Right forelimb (tissue), 1 donor: Measurements from ENCODE around the gene CPEB1.
"Not testable (repeated sequence)": the region's sequence is repeated elsewhere in the genome, so short reads cannot be mapped to it uniquely, and the experiment has no call there.

ENCODE experiments used
- DNase-seq: peaks from one replicate; pipeline ENCODE4 v3.0.0-alpha.2; 2018

Gene CPEB1

GRCh38 chr15:82648257-82649103 is 1.3 kb upstream of the CPEB1 start:
- DNase-seq: no peak

DNA sequence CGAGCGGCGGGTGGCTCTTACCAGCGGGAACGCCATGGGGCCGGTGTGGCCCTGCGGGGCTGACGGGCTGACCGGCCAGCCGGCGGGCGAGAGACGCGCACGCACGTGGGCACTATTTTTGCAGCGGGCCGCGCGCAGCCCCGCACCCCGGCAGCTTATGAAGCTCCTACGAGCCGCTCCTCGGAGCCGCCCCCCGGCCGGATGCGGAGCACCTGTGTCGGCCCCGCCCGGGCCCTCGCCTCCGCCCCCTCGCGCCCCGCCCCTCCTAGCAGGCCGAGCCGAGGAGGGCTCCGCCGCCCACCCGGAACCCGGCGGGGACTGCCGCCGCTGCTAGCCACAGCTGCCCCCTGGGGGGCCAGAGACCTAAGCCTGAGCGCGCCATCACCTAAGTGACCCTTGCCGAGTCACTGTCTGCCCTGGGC is 683 bp upstream of the CPEB1 start:
- DNase-seq: no peak

GRCh38 chr15:82646250-82647044 is 716 bp downstream of the CPEB1 start:
- no peak for DNase-seq

- not testable (repeated sequence) for DNase-seq
Measured at GRCh38 chr15:82644967-82645852, 2.0 kb downstream of the CPEB1 start.

DNA sequence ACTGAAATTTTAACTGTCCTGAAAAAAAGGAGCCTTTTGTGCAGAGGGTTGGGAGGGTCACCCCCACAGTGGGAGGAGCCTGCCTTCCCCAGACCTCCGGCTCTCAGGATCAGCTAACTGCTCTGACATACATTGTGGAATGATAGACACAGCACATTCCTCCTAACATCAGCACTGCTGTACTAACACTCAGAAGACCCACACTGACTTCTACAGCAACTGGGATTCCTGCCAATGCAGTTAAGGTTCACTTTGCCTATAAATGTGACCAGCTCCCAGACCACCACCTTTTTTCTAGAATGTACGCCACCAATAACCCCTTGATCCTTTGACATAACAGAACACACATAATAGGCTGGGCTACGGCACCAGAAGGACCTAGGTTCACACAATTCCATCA is 3.2 kb downstream of the CPEB1 start:
- no peak for DNase-seq

- DNase-seq: no peak
Measured at GRCh38 chr15:82642656-82643055, 4.5 kb downstream of the CPEB1 start.

GRCh38 chr15:82641129-82641798 is 5.9 kb downstream of the CPEB1 start:
- no peak for DNase-seq

DNA sequence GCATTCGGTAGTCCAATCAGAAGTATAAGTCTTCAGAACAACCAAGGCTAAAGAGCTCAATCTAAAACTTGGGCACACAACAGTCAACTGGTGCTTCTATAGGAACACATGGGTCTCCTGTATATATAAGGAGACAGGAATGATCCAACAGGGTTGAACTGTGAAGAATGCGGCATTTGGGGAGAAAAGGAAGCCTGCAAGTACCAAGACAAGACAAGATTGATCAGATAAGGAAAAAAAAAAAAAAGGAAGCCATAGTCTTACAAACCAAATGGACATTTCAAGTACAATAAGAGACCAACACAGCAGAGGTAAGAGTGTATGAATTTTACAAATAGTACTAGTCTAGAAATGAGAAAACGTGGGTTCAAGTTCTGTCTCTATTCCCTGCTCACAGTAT is 6.5 kb downstream of the CPEB1 start:
- no peak for DNase-seq

DNA sequence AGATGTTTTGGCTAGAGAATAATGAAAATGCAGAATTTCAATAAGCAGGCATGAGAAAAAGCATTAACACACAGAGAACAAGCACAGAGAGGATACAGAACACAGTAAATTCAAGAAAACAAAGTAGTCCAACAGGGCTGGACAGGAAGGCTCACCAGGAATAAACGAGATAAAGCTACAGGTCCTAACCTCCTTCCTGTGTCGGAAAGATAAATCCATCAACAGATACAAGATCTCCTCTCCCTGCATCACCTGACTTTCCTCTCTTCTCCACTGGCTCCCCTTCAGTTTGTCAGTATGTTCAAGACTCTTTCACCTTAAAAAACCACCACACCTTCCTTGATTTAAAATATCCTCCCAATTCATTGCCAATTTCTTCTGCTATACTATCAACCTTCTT is 11.4 kb downstream of the CPEB1 start:
- DNase-seq: no peak

- no peak for DNase-seq
Measured at GRCh38 chr15:82630033-82630432, 17.1 kb downstream of the CPEB1 start.

DNA sequence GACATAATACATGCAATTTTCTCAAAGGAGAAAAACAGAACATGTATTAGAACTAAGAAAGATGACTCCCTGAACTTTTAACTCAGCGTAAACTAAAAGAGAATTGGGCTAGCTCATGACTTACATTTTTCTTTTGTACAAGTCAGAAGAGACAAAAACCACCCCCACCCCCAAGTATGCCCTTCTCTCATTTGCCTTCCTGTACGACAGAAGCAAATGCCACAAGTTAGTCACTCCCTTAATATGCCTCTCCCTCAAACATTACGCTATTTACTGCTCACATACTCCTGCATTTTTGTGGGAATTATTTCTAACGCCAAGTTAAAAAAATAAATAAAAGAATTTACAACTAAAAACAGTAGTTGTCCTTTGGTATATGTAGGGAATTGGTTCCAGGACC is 22.0 kb downstream of the CPEB1 start:
- no peak for DNase-seq

DNA sequence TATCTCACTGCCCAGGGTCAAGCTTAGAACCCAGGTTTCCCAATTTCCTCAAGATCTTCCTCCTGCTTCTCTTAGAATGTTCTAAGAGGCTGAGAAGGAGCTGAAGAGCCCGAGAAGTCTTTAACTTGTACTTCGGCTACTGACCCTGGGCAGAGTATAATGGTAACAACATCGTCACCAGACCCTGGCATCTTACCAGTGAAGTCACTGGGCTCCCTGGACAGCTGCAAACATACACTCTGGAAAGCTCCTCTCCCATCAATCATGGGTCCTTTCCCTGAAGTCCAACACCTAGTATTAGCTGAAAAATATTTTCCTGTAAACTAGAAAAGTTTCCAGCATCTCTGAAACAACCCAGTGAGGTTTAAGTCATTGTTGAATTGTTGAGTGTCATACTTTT is 22.7 kb downstream of the CPEB1 start:
- DNase-seq: no peak

GRCh38 chr15:82624008-82624407 is 23.2 kb downstream of the CPEB1 start:
- DNase-seq: no peak

- DNase-seq: no peak
Measured at GRCh38 chr15:82621970-82622369, 25.2 kb downstream of the CPEB1 start.

GRCh38 chr15:82613747-82614146 is 33.4 kb downstream of the CPEB1 start:
- no peak for DNase-seq

DNA sequence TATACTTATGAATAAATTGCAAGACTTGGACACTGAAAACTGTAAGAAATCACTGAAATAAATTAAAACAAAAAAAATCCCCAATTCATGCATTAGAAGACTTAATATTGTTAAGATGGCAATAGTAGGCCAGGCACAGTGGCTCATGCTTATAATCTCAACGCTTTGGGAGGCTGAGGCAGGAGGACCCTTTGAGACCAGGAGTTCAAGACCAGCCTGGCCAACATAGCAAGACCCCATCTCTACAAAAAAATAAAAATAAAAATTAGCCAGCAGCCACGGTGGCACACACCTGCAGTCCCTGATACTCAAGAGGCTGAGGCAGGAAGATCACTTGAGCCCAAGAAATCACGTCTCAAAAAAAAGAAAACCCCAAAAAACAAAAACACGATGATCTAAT is 35.8 kb downstream of the CPEB1 start:
- DNase-seq: no peak

- no peak for DNase-seq
Measured at GRCh38 chr15:82602195-82602594, 45.0 kb downstream of the CPEB1 start.

GRCh38 chr15:82599862-82600261 is 47.3 kb downstream of the CPEB1 start:
- DNase-seq: no peak

- no peak for DNase-seq
Measured at GRCh38 chr15:82597815-82598214, 49.3 kb downstream of the CPEB1 start.

DNA sequence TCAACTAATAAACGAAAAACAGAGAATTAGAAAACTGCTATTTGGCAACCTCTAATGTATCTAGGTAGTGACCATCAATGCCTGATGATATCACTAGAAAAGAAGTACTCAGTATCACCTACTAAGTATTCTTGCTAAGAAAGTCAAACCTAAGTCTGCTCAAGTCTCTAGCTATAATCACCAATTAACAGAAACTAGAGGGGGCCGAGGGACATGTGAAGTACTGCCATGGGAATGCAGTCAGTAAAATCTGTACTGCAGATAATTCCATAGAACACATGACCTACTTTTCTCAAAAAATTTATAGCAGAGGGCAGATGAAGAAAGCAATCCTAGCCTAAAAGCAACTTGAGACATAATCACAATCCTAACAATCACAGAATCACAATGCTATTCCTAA is 51.4 kb downstream of the CPEB1 start:
- DNase-seq: no peak

DNA sequence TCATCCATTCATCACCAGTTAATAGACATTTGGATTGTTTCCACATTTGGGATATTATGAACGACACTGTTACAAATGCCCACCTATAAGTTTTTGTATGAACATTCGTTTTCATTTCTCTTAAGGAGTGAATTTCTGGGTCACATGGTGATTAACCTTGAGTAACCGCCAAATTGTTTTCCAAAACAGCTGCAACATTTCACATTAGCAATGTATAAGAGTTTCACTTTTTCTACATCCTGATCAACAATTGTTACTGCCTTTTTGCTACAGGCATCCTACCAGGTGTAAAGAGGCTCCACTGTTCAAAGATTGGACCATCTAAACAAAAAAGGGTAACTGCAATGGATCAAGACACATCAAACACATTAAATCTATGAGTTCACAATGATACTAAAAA is 52.0 kb downstream of the CPEB1 start:
- no peak for DNase-seq

DNA sequence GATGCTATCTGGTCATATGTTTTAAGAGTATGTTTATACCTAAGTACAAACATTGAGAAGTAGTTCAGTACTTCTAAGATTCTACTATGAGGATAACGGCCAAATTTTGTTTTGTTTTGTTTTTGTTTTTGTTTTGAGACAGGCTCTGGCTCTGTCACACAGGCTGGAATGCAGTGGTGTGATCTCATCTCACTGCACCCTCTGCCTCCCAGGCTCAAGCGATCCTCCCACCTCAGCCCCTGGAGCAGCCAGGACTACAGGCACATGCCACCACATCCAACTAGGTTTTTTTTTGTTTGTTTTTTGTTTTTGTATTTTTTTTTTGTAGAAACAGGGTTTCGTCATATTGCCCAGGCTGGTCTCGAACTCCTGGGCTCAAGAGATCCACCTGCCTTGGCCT is 59.4 kb downstream of the CPEB1 start:
- no peak for DNase-seq

- DNase-seq: no peak
Measured at GRCh38 chr15:82585072-82585471, 62.1 kb downstream of the CPEB1 start.
